NCI-H345 treated with DMSO at 0.1 percent for 48 hours (cell line): ENCODE results near the gene INPP5D.

Experiments used
- DNase-seq: peaks from one replicate; lab custom pipeline; 2025; ENCODE audit not compliant: unreplicated experiment; lab: John Stamatoyannopoulos, UW

Gene INPP5D

DNA sequence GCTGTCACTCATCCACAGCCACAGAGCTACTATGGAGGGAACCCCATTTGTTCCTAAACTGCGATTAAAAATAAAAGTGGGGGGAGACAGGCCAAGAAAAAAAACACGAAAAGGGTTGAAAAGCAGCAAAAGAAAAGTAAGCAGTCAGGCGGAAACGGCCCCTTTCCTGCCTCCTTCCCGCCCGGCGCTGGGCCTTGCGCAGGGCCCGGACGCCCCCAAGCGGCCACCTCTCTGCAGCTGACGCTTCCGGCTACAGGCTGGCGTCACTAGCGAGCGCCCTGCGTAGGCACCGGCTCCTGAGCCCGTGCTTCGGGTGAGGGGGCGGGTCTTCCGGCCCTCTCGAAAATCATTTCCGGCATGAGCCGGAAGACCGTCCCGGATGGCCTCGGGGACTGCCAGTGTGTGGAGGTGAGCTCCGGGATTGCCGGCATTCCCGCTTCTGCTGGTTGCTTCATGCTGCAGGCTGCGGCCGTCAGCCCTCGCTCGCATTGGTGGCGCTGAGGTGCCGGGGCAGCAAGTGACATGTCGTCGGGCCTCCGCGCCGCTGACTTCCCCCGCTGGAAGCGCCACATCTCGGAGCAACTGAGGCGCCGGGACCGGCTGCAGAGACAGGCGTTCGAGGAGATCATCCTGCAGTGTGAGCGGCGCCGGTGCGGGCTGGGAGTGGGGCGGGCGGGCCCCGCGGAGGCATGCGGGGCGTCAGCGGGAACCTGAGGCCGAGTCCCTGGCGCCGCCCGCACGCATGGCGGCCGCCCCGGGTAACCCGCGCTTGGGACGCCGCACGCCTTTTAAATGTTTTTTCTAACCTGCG, 191.4 kb downstream of the INPP5D start, which contains the start of gene ATG16L1:
Gene ATG16L1 (plus strand): TSS at position 368 of the 811 bp plus-strand sequence. CDS start 155 bp downstream, at position 523.
- peak; percentile 90 for DNase-seq

DNA sequence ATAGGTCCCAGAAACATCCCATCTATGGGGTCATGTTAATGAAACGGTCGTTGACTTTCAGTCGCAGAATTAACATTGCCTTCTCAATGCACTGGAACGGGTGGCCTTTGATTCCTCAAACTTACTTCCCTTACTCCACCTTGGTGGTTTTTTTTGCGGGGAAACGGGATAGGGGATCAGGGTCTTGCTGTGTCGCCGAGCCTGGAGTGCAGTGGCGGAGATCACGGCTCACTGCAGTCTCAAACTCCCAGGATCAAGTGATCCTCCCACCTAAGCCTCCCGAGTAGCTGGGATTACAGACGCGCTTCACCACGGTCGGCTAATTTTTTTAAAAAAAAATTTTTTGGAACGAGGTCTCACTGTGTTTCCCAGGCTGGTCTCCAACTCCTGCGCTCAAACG, 192.1 kb downstream of the INPP5D start:
- DNase-seq: no peak

DNA sequence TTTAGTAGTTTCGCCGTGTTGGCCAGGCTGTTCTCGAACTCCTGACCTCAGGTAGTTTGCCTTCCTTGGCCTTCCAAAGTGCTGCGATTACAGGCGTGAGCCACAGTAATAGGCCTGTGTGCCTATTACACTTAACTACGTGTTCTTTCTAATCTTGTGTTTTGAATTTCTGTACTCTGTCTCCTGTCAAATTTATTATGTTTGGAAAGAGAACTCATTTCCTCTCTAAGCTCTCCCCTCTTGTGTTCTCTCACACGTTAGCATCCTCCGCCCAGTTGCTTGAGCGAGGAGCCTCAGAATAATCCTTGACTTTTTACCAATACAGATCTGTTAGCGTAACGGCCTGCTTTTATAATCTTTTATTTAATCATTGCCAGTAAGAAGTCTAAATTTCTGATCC, 195.0 kb downstream of the INPP5D start:
- DNase-seq: no peak

DNA sequence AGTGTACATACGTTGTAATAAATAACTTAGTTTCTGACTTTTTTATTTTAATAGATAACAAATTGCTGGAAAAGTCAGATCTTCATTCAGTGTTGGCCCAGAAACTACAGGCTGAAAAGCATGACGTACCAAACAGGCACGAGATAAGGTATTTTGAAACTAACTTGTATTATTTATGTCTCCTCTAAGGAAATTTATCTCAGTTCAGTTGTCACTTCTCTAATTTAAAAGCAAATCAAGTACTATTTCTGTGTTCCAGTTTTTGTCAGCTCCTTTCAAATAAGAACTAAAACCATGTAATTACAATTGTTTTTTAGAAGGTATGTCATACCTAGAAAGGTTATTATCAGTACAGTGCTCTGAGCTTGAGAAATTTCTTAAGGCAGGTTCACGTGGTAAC, 195.9 kb downstream of the INPP5D start:
- DNase-seq: no peak
